UCSD-AML1 (cell line): ENCODE measurements around the gene C14orf180.

Experiments used
- DNase-seq: peaks from one replicate; lab custom pipeline; 2025; ENCODE audit not compliant: unreplicated experiment; lab: John Stamatoyannopoulos, UW

C14orf180 gene

GRCh38 chr14:104560586-104560945 is 19.0 kb upstream of the C14orf180 start:
- DNase-seq, result no peak

- no peak for DNase-seq
Observed at GRCh38 chr14:104561124-104561557, 18.4 kb upstream of the C14orf180 start.

GRCh38 chr14:104561632-104562495 is 17.7 kb upstream of the C14orf180 start:
- no peak for DNase-seq

- DNase-seq, result no peak
Observed at GRCh38 chr14:104562606-104563005, 17.0 kb upstream of the C14orf180 start.

GRCh38 chr14:104563191-104563741 is 16.3 kb upstream of the C14orf180 start:
- peak; percentile 49 for DNase-seq

- DNase-seq, result peak; percentile 84
Observed at GRCh38 chr14:104563742-104564615, 15.6 kb upstream of the C14orf180 start.

GRCh38 chr14:104564744-104565679 is 14.6 kb upstream of the C14orf180 start:
- no peak for DNase-seq

GRCh38 chr14:104567141-104567956 is 12.2 kb upstream of the C14orf180 start:
- no peak for DNase-seq

- DNase-seq, result no peak
Observed at GRCh38 chr14:104567957-104568225, 11.7 kb upstream of the C14orf180 start.

GRCh38 chr14:104568620-104569019 is 10.9 kb upstream of the C14orf180 start:
- DNase-seq, result no peak

- DNase-seq, result no peak
Observed at GRCh38 chr14:104569435-104569834, 10.1 kb upstream of the C14orf180 start.

GRCh38 chr14:104571246-104571645 is 8.3 kb upstream of the C14orf180 start:
- no peak for DNase-seq

- no peak for DNase-seq
Observed at GRCh38 chr14:104572024-104572626, 7.4 kb upstream of the C14orf180 start.

GRCh38 chr14:104572668-104573067 is 6.9 kb upstream of the C14orf180 start:
- no peak for DNase-seq

GRCh38 chr14:104573930-104574329 is 5.6 kb upstream of the C14orf180 start:
- no peak for DNase-seq

- DNase-seq, result no peak
Observed at GRCh38 chr14:104574536-104574935, 5.0 kb upstream of the C14orf180 start.

- DNase-seq, result no peak
Observed at GRCh38 chr14:104574978-104575583, 4.5 kb upstream of the C14orf180 start.

GRCh38 chr14:104576232-104576969 is 3.2 kb upstream of the C14orf180 start:
- DNase-seq, result no peak

GRCh38 chr14:104576970-104577332 is 2.6 kb upstream of the C14orf180 start:
- no peak for DNase-seq
